ENCODE data around the gene HOXB4.
A peak's percentile ranks its signal among the peaks of the same experiment; 100 is the strongest.

The HOXB4 gene

DNA sequence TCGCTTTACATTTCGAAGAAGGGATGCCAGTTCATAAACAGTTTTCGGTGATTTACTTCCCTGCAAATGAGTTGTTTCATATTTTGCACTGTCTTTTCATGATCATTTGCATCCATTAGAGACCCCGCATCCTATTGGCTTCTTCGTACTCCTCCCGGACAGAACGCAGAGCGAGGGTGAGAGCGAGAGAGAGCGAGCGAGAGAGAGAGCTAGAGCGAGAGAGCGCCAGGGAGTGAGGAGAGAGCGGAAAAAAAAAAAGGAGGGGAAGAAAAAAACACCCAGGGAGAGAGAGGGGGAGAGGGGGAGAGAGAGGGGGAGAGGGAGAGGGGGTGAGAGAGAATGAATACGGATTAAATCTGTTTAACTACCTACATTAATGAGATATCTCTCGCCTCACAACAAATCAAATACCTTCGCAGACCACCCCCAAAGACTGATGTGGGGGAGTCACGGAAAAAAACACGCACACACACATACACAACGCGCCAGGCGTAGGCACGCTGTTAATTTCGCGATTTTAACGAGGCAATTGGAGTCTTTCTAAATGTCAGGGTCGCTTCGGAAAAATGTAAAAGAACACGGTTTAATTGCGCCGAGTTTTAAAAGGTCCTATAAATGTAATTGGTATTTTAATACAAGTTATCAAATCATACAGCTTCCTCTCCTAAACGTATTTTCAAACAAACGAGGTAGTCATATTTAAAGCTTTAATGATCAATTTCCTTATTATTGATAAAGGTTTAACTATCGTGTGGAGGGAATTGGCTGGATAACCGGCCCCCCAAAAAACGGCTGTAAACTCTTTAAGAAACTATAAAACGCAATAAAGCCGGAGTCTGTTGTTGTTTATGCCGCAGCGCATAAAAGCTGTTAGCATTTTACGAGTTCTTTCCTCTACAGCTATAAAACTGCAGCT lies 37.2 kb upstream of the HOXB4 start, which contains the start of gene HOXB8:
HOXB8 (minus strand) TSS at position 246 of the 916 bp plus-strand sequence. CDS start 588 bp downstream, outside the sequence.
- DNase-seq = no peak

DNA sequence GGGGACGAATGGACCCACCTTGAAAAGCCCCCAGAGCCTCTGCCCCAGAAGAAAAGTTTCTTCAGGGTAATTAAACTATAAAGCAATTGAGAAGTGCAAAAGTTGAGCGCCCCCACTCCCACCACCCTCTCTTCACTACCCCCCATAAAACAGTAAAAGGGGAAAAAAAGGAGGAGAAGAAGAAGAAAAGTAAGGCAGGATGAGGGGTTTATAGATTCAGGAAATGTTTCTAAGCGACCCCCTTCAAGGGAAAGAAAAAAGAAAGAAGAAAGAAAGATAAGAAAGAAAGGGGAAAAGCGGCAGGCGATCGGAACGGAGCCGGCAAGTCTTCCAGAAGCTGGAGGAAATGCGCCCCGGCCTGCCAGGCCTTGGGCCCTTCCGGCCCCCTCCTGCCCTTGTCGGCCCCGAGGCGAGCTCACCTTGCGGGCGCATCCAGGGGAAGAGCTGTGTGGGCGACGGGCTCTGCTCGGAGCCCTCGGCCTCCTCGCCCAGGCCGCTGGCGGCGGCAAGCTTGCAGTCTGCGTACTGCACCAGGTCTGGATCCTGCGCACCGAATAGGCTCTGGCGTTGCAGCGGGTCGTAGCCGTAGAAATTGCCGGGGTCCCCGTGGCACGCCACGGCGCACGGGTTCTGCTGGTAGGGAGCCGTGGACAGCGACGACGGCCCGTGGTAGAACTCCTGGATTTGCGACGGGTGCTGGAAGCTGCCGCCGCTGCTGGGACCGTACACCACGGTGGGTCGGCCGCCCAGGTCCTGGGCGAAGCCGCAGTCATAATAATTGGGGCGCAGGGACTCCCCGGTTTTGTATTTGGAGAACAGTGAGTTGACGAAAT lies 35.9 kb upstream of the HOXB4 start:
- no peak for DNase-seq

DNA sequence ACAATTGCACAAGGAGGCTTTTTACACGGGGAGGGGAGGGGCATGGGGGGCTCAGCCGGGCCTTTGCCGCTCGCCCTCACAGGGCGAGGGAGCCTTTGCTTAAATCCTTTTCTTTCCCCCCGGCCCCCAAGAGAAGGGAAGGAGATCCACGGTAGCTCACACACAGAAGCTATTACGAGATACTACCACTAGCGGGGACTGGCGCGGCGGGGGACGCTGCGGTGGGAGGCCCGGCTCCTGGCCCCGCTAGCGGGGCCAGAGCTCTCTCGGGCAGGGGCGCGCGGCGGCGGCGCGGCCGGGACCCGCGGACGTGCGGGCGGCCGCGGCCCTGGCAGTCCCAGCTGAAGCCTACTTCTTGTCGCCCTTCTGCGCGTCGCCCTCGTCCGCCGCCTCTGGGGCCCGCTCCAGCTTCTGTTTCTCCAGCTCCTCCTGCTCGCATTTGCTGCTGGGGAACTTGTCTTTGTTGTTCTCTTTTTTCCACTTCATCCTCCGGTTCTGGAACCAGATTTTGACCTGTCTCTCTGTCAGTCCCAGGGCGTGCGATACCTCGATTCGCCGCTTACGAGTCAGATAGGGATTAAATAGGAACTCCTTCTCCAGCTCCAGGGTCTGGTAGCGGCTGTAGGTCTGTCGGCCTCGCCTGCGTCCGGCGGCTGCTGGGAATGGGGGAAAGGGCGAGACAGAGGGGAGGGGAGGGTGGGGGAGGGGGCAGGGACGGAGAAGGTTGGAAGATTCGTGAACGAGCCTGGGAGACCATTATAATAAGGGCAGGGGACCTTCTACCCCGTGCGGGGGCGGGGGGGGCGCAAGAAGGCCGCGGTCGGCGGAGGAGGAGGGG lies 34.9 kb upstream of the HOXB4 start:
- DNase-seq = no peak

DNA sequence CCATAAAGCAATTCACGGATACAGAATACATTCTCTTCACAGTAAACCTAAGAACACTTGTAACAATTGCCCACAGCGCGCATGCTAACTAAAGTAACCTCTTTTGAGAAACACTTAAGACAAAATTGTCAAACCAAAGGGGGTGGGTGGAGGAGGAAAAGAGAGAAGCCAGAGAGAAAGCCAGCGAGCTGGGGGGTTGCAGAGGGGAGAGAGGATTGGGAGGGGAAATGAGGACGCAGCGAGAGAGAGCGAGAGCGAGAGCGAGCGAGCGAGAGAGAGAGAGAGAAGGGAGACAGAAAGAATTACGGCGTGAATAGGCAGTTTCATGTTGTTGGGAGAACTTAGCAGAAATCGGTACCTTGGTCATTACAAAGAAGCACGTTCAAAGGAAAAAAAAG lies 34.3 kb upstream of the HOXB4 start:
- no peak for DNase-seq

DNA sequence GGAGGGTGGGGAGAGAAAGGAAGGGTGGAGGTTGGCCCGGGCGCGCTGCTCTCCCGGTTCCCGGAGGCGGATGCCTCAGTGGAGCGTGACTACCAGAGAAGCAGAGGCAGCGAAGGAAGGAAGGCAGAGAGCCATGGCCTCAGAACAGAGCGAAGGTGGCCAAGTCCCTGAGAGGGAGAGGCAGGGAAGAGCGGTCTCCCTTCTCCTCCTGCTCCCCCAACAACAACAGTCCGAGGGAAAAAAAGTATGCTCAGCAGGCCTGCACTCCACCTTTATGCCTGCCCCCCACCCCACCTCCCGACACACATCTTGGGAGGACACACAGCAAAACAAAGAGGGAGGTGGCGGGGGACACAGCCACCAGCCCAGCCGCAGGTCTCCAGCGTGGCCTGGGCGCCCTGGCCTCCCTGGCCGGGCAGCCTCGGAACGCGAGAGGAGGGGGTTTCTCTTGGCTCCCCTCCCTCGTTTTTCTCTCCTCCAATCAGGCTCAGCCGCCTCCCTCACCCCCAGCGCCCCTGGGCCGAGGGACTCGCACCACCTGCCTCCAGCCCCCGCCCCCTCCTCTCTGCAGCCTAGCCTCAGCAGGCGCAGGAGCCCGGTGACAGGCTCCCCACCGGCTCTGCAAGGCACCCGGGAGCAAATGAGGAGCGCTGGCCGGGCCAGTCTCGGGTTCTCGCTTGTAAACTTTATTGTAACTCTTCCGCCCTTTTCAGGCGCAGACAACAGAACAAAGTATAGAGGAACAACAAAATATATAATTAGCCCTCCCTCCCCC lies 33.7 kb upstream of the HOXB4 start:
- peak; percentile 51 for DNase-seq

DNA sequence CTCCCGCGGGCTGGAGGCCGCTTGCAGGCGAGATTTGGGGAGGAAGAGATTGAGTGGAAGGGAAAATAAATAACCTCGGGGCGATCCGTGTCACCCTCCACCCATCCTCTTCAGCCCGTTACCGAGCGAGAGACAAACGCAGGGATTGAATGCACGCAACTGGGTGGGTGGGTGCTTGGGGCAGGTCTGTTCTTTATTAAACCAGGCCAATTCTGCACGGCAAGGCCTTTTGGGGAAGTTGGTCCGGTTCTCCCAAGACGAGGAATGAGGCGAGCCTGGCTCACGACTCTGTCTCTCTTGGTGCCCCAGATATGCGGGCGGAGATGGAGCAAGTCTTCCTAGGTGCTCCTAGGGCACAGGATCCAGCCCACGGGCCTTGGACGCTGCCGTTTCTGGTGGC lies 33.1 kb upstream of the HOXB4 start:
- no peak for DNase-seq

DNA sequence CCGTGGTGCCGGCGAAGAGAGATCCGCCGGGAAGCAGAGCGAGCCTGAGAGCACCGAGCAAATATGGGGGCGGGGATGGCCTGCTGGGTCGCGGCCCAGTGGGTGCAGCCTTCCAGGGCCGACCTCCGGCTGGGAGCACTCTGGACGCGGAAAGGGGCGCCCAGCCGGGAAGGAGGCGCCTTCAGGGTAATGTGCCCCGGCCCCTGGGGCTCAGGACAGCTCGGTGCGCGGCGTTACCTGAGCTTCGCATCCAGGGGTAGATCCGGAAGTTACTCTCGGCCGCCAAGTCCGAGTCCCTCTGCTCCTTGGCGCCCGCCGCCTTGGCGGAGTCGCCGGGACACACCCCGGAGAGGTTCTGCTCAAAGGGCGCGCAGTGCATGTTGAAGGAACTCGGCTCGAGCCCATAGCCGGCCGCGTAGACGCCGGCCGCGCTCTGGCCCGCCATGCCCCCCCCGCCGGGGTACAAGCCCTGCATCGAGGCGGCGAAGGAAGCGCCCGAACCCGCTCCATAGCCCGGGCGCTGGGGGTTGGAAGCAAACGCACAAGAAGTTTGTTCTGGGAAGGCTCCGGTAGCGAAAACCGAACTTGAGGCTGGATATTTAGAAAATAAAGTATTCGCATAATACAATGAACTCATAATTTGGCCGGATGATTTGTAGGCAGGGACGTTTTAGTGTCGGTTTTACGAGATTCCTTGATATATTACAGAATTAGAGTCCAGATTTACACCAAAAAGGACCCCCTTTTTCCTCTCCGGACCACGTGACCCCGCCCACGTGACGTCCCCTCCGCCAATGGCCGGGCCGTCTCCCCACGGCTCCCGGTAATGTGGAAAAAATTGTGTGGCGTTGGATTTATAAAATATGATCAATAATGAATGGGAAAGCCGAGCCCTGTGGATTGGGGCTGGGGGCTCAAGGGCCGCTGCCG lies 32.4 kb upstream of the HOXB4 start, which contains the start of gene HOXB7:
HOXB7 (minus strand) TSS at position 736 of the 930 bp plus-strand sequence; CDS start at position 637, 99 bp downstream.
- DNase-seq = peak; percentile 53

DNA sequence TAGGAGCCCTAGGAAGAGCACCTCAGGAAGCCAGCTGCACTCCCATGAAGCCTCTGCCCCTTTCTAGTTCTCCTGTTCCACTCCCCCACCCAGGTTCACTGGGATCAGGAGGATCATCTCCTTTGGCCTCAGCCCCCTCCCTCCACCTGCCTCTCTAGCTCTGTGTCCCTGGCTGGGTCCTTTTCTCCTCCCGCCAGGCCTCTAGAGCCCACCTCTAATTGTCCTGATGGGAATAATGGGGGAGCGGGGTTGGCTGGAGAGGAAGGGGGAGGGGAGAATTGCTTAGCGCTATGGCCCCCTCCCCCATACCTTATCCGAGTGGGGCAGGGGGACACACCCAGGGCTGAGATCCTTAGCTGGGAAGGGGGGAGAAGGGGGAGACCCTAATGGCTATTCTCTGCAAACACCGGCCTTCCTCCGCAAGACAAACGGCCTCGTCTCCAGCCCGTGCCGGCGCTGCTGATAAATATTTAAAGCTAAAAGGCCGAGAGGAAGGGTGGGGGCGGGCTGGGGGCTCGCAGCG lies 31.7 kb upstream of the HOXB4 start:
- no peak for DNase-seq

DNA sequence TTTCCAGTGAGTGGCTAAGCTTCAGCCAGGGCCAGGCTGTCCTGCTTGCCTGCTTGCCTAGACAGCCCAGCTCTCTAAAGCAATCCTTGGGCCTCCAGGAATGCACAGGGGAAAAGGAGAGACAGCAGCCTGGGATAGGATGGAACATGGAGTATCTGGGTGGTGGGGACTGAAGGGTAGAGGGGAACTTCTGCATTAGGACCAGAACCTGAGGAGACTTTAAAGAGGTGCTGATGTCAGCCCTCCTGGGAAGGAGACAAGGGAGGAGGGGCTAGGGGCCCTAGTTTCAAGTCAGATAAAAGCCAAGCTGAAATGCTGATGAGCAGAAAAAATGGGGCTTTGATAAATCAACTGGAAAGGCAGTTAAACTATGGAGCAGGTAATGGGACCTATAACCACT lies 30.9 kb upstream of the HOXB4 start:
- DNase-seq = no peak

DNA sequence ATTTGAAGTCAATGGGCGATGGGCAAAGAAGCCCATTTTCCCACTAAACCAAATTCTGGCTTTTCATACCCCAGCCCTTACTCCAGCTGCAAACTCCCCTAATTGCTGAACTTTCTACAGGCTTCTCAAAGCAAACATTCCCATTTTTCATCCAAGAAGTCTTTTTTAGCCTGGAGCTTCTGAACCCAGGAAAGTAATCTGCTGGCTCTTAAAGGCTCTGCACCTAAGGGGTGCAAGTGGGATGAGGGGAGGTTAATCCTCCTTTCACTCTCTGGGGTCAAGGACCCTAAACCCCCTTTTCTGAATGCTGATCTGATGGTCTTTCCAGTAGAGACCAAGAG lies 30.3 kb upstream of the HOXB4 start:
- no peak for DNase-seq

DNA sequence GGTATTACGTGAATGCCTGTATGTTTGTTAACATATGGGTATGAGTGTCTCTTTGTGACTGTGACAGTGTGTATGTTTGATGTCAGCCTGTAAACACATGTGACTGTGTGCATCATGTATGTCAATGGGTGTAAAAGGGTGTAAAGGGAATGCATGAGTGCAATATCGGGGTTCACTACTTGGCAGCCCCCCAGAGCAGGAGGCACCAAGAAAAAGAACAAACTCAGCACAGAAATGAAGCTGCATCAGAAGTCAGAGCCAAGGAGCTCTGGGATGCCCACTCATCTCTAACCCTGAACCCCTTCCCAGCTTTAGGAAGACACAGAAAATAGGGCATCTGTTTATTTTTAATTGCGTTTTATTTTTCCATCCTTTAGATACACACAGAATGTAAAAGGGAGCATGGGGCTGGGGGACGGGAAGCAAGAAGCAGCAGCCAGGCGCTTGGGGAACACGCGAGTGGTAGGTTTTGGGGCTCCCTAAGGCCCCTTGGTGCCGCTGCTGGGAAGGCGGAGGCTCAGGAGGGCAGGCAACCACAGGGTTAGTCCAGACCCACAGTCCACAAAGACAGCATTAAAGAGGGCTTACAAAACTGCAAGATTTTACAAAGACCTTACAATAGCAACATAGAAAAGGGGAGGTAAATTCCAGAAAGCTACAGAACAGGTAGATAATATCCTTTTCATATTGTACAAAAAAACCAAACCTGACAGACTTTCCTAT lies 28.9 kb upstream of the HOXB4 start:
- DNase-seq = no peak

DNA sequence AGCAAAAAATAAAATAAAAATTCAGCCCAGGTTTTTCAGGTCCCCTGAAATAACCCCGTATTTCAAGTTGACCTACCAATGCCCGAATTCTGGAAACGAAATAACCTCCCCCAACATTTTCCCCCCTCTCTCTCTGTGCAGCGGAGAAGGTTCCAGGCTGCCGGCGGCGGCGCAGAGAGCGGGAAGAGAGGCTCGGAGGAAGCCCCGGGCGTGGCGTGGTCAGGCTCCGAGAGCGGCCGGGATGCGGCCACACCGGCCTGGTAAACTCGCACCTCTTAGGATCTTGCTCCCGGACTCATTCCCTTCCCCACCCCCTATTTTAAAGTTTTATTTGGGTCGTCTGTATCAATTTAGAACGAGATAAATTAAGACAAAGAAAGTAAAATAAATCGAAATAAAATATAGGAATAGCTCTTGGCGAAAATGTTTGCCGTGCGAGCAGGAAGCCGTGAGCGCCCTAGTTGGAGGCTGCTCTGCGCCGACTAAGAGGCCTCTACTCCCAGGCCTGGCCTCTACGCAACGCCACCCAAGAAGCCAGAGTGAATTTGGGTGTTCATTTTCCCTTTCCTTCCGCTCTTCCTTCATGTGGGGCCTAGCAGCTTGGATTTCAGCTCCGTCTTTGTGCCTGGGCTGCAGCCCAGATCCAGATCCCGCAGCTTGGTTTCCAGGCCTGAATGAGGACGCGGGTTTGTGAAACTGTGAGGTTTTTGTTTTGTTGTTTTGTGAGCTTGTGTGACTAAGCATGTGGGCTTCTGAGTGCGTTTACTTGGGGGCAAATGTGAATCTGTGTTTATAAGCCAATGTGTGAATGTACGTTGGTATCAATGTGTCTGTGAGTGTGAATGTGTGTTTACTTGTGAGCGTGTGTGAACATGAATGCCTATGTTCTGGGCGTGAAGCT lies 28.1 kb upstream of the HOXB4 start:
- DNase-seq = no peak

DNA sequence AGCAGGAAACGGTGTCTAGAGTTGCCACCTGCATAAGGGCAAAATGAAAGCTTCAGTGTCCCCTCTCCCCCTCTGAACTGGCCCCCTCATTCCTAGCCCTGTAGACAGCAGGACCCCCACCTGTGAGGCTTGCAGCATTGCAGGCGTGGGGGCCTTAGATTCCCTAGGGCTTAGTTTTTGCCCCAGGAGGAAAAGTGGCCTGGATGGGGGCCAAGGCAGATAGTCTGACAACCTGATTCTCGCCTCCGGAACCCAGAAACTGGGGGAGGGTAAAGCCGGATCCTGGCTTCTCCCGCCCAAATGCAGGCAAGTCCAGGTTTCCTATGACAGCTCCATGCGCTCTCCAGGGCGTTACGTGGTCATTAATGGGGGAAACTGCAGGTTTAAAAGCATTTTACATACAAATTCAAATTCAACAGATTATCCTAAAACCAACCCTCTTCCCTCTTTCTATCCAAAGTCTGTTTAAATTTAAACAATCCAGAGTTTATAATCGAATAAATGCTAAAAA lies 27.3 kb upstream of the HOXB4 start:
- no peak for DNase-seq

DNA sequence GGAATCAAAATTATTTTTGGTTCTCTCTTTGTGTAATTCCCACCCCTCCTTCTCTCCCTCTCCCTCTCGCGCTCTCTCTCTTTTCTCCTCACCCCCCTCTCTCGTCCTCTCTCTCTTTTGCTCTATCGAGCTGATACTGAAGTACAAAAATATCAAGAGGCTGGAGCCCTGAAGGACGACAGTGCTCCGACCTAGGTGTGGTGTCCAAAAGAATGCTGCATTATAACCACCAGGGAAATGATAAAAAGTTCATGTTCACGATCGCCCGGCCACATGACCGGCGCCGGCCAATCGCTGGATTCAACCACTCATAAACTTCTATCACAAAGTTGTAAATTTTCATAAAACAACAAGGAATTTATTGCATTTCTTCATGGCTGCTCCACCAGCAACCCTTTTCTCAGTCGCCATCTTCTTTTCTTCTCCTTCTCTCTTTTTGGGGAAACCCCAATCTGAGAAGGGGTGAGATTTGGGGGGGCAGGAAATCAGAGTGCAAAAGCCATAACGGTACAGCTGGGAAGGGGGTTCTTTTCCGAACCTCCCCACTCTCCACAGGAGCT lies 26.7 kb upstream of the HOXB4 start, which contains the start of gene HOXB6:
HOXB6 (minus strand) TSS at position 217 of the 560 bp plus-strand sequence. CDS start 6,836 bp downstream, outside the sequence.
- DNase-seq = no peak

DNA sequence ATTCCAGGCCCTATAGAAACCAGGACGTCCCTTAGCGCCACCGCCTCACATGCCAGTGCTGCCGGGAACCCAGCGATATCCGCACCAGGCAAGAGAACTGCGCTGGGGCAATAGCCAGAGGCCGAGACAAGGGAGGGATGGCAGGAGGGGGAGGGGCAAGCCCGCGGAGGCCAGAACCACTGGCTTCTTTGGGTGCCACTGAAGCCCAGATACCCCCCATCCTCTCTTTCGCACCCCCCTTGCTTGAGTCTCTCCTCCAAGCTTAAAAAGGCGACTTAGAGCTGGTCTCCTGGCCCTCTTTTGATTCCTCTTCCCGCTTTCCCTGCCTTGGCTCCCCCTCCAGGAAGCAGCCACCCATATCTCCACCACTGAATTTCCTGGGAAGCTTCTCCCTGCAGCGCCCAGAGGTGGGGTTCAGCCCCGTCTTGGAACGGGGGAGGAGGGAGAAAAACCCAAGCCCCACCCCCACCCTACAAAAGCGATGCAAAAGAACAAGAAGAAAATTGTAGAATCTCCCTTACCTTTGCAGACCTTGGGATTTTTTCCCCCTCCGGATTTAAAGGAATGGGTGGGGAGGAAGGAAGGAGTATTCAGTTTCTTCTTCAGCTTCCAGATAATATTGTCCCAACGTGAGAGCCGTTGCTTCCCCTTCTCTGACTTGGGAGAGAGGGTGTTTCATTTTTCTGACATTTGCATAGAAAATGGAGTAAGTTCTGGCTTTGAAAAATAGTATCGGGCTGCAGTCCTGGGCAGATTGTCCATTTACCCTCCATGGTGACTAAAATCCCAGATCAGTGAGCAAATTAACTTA lies 26.0 kb upstream of the HOXB4 start:
- DNase-seq = no peak

DNA sequence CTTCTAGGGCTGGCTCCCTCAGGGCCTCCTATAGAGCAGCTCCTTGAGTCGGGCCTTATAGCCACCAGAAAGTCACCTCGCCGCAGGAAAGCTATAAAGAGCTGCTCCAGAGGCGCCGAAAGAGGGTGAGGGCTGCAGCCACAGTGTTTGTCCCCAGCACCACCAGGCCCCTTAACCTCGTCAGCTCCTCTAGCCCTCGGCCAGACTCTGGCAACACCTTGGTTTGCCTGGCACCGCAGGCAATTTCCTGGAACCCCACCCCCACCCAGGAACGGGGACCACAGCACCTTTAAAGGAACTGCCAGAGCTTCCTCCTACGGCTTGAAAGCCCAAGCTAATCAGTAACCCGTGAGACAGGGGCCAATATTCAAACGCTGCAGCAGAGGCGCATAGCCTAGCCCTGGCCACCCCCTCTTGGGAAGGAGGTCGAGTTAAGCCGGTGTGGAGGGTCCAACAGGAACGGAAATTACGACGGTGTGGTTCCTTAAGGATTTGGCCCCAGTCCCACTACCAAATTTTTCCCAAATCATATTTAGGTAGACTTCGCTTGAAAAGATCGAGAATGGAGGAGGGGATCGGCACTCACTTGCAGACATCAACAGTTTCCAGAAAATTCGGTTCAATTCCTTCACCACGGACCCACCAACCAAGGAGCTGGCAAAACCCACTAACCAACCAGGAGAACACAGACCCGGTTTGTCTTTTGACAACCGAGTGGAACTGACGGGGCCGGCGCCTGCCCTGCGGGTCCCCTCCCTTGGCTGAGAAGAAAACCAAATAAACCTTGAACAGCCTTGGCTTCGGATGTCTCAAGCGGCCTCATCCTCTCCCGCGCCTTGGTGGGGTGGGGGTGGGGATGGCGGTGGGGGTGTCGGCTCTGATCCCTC lies 23.6 kb upstream of the HOXB4 start:
- DNase-seq = no peak

Measured in NCI-H748 treated with DMSO at 0.1 percent for 48 hours (cell line).